CD4-positive, alpha-beta T cell treated with Interleukin-17A for 1 hour (primary cell): Measurements from ENCODE around the gene RPL28.
A peak's percentile ranks its signal among the peaks of the same experiment; 100 is the strongest.
"Not testable (repeated sequence)": the region's sequence is repeated elsewhere in the genome, so short reads cannot be mapped to it uniquely, and the experiment has no call there.

Experiments used
- DNase-seq: peaks from one replicate; pipeline ENCODE4 v3.0.0-alpha.2; 2020

RPL28 gene

GRCh38 chr19:55398200-55398925 lies 12.6 kb downstream of the RPL28 start:
- DNase-seq: no peak

GRCh38 chr19:55400281-55401087 lies 14.8 kb downstream of the RPL28 start:
- no peak for DNase-seq

- not testable (repeated sequence) for DNase-seq
Observed at GRCh38 chr19:55401390-55401789, 15.7 kb downstream of the RPL28 start.

GRCh38 chr19:55402509-55402908 lies 16.8 kb downstream of the RPL28 start:
- no peak for DNase-seq

GRCh38 chr19:55405638-55406037 lies 19.9 kb downstream of the RPL28 start:
- no peak for DNase-seq

GRCh38 chr19:55406091-55406825 lies 20.5 kb downstream of the RPL28 start:
- DNase-seq: no peak

GRCh38 chr19:55406826-55407549 lies 21.3 kb downstream of the RPL28 start:
- DNase-seq: peak; percentile 25

GRCh38 chr19:55407550-55407799 lies 21.7 kb downstream of the RPL28 start, which contains the start of gene UBE2S:
Gene UBE2S, minus strand, starts transcription at chr19:55407788. Its CDS starts 199 bp downstream, at chr19:55407589.
- DNase-seq: not testable (repeated sequence)

GRCh38 chr19:55407800-55408532 lies 22.2 kb downstream of the RPL28 start:
- DNase-seq: peak; percentile 99

GRCh38 chr19:55408533-55408872 lies 22.8 kb downstream of the RPL28 start:
- no peak for DNase-seq

GRCh38 chr19:55409179-55409578 lies 23.4 kb downstream of the RPL28 start:
- not testable (repeated sequence) for DNase-seq

- DNase-seq: no peak
Observed at GRCh38 chr19:55410168-55410567, 24.4 kb downstream of the RPL28 start.

GRCh38 chr19:55418185-55418584 lies 32.5 kb downstream of the RPL28 start:
- DNase-seq: peak; percentile 73

GRCh38 chr19:55419103-55419502 lies 33.4 kb downstream of the RPL28 start:
- DNase-seq: no peak

- DNase-seq: no peak
Observed at GRCh38 chr19:55419624-55420236, 34.0 kb downstream of the RPL28 start.

GRCh38 chr19:55421281-55421680 lies 35.5 kb downstream of the RPL28 start:
- peak; percentile 58 for DNase-seq

- no peak for DNase-seq
Observed at GRCh38 chr19:55423225-55424005, 37.7 kb downstream of the RPL28 start.

- no peak for DNase-seq
Observed at GRCh38 chr19:55424518-55424917, 38.8 kb downstream of the RPL28 start.

GRCh38 chr19:55426042-55426441 lies 40.3 kb downstream of the RPL28 start:
- no peak for DNase-seq

- no peak for DNase-seq
Observed at GRCh38 chr19:55431183-55431582, 45.5 kb downstream of the RPL28 start.
